Measurements from ENCODE around the gene NEO1.

Gene NEO1

DNA sequence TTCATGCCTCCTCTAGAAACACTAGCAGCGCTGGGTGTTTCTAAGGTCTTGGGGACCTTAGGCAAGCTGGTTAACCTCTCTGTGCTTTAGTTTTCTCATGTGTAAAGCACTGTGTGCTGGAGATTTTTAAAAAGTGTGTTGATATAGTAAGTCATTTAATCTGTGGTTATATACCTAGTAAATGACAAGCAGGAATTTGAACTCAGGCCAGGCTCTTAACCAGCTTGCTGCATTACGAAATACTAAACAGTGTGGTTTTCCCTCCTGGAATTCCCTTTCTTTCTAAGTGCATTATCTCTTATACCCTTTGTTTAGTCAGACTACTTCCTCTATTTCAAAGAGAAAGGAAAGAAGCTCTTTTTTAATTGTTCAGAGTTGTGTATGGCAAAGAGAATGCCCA is 26.5 kb downstream of the NEO1 start:
- no peak for DNase-seq (ENCODE audit: low spot score)

DNA sequence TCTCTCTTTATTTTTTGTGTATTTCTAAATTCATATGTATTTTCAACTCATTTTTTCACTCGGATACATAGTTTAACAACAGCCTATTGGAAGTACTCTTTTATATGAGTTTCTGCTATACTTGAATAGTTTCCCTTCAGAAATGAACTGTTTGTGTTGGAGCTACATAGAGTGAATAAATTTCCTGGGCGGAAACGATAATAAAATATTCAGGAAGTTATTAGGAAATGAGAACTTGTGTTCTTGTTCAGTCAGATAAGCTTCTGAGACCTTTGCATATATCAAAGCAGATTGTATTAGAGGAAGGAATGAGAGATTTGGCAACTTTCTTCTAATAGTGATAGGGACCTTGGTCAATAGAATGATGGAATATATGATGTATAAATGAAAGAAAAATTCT is 27.3 kb downstream of the NEO1 start:
- no peak for DNase-seq (ENCODE audit: low spot score)

- peak; percentile 14 for DNase-seq (ENCODE audit: low spot score)
These were observed 29.2 kb downstream of the NEO1 start for GRCh38 chr15:73081321-73081958.

DNA sequence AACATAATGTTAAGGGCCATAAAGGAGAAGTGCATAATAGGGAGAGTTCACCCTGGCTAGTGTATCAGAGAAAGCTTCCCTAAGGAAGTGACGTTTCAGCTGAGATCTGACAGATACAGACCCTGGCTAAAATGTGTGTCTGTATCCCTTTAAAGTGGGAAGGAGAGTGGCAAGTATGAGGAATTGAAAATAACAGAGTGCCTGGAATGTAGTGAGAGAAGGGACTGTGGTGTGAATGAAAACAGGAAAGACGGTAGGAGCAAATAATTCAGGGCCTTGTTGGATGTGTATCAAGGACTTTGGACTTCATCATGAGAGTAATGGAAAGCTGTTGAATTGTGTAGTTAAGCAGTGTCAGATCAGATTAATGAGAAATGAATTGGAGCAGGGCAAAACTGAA is 30.5 kb downstream of the NEO1 start:
- DNase-seq (ENCODE audit: low spot score), result no peak

DNA sequence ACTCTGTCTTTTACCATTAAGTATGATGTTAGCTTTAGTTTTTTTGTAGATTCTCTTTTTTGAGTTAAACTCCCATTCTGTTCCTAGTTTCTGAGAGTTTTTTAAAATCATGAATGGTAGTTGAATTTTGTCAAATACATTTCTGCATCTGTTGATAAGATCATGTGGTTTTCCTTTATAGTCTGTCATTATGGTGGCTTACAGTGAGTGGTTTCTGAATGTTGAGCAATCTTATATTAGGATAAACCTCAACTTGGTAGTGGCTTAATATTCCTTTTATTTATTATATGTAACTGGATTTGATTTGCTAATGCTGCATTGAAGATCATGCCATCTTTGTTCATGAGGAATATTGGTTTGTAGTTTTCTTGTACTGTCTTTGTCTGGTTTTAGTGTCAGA is 34.8 kb downstream of the NEO1 start:
- no peak for DNase-seq (ENCODE audit: low spot score)

DNA sequence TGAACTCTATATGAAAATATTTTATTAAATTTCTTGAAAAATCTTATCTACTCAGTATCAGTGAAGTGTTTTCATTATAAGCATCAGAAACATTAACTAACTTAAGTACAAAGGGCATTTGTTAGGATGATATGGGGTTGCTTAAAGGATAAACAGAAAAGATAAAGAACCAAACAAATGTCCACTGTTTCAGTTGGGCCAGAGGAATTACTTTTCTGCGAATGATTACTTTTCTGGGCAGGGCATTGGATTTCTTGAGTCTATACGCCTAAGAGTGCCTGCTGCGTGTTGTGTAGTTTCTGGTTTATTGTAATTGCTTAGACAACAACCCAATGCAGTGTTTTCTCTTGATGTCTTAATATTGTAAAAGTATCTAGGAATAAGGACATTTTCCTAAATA is 52.8 kb downstream of the NEO1 start:
- DNase-seq (ENCODE audit: low spot score), result no peak

DNA sequence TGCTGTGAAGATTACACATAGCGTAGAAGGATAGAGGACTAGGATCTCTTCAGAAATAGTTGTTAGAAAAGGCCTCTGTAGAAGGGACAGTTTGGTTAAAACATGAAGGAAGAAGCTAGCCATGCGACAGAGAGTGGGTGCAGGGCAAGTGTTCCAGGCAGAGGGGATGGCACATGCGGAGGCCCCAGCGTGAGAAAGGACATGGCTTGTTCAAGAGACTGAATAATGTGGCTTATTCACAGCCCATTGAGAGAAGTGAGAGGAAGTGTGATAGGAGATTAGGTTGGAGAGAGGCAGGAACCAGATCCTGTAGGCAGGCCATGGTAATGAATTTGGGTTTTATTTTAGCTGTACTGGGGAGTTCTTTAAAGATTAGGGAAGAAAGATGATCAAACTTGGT is 56.4 kb downstream of the NEO1 start:
- no peak for DNase-seq (ENCODE audit: low spot score)

GRCh38 chr15:73109765-73110164 is 57.5 kb downstream of the NEO1 start:
- DNase-seq (ENCODE audit: low spot score), result no peak

DNA sequence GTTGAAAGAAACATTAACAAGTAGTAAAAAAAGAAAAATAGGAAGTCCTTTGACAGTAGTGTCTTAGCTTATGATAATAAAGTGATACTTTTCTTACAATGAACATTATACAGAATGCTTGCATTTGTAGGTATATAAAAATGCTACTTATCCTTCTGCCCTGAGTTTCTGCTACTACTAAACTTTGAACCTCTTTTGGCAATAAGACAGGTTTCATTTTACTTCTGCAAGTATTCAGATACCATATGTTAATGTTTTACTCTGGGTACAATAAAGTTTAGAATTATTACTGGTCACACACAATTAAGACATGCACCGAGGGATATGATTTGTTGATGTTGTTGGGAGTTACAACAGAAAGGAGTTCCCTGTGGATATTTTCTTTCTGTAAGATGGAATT is 57.9 kb downstream of the NEO1 start:
- no peak for DNase-seq (ENCODE audit: low spot score)

- DNase-seq (ENCODE audit: low spot score), result no peak
These were observed 61.8 kb downstream of the NEO1 start for GRCh38 chr15:73114064-73114463.

GRCh38 chr15:73116164-73116563 is 63.9 kb downstream of the NEO1 start:
- DNase-seq (ENCODE audit: low spot score), result no peak

DNA sequence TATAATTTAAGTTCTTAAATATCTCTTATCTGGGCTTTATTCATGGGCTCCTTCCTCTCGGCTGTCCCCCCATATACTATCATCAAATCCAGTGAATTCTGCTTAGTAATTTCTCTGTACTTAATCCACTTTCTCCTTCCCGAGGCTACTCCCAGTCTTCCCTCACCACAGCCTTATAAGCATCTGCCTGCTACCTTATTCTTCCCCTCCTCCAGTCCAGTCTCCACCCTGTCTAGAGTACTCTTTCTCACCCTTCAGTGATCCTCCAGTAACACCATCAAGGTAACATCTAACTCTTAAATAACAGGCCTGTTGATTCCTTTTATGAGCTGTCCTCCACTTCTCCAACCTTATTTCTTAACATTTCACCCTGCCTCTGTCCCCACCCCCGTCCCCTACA is 65.8 kb downstream of the NEO1 start:
- DNase-seq (ENCODE audit: low spot score), result no peak

- no peak for DNase-seq (ENCODE audit: low spot score)
These were observed 67.2 kb downstream of the NEO1 start for GRCh38 chr15:73119478-73119877.

- no peak for DNase-seq (ENCODE audit: low spot score)
These were observed 68.0 kb downstream of the NEO1 start for GRCh38 chr15:73120269-73120668.

GRCh38 chr15:73125219-73125618 is 73.0 kb downstream of the NEO1 start:
- no peak for DNase-seq (ENCODE audit: low spot score)

- DNase-seq (ENCODE audit: low spot score), result peak; percentile 48
These were observed 75.2 kb downstream of the NEO1 start for GRCh38 chr15:73127302-73127936.

DNA sequence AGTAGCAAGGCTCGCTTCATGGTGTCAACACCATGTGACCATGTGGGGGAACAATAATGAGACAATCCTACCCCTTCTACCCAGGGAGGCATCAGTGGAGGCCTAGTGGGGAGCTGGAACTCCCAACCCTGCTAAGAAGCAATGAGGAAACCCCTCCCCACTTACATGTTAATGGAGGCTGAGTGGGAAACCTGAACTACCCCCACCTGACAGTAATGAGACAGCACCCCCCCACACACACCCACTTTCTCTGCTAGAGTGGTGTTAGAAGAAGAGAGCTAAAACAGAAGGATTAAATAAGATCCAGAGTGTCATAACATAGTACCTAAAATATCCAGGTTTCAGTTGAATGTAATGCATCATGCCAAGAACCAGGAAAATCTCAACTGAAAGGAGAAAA is 78.6 kb downstream of the NEO1 start:
- no peak for DNase-seq (ENCODE audit: low spot score)

GRCh38 chr15:73134196-73134595 is 81.9 kb downstream of the NEO1 start:
- no peak for DNase-seq (ENCODE audit: low spot score)

DNA sequence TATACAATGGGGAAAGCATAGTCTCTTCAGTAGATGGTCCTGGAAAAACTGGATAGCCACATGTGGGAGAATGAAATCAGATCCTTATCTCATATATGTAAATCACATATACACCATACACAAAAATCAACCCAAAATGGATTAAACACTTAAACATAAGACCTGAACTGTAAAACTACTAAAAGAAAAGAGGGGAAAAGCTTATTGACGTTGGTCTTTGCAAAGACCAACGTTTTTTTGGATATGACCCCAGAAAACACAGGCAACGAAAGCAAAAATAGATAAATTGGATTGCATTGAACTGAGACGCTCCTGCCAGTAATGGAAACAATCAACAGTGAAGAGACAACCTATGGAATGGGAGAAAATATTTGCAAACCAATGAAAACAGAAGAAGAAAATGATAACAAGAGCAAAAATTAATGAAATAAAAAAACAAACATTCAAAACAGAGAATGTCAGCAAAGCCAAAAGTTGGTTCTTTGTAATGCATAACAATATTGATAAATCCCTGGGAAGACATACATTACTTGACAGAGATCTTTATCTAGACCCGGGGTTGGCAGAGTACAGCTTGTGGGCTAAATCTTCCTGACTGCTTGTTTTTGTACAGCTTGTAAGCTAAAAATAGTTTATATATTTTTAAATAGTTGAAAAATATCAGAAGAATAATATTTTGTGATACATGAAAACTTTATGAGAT is 86.9 kb downstream of the NEO1 start:
- DNase-seq (ENCODE audit: low spot score), result no peak

- DNase-seq (ENCODE audit: low spot score), result no peak
These were observed 87.7 kb downstream of the NEO1 start for GRCh38 chr15:73139744-73140553.

DNA sequence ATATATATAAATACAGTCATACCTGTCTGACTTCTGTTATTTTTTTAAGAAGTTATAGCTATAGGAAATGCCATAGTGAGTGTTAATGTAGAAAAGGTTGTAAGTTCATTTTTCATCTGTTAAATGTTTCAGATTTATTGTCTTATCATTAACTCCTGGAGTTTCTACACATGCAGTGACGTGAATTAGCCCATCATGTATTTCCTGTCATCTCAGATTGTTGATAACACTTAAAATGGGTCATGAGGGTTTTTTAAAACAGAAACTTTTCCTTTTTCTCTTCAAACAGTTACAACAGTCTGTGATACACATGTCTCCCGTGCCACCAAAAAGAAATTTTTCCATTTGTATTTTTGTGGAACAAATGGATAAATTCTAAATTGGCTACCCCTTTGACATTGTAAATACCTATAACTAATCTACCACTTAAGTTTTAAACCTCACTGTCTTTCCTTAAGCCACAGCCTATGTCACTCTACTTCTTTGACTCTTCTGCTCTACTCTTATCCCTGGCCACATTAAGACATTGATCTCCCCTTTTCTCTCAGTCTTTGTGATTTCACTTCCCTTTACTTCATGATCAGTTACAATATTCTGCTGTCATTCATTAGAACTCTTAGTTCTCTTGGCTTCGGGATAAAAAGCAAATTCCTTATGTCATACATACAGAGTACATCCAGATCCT is 89.1 kb downstream of the NEO1 start:
- no peak for DNase-seq (ENCODE audit: low spot score)
